PC-9 (cell line): ENCODE data around the gene TMPRSS9.

ENCODE experiments used
- CTCF ChIP-seq: fragments of 200-600 bp; sonication (generic); conservative IDR thresholded peaks from 2 replicates; pipeline ENCODE4 v1.6.1; 2017; ENCODE audit warnings: mixed run types, antibody characterized with exemption, mild to moderate bottlenecking, moderate library complexity
- EZH2 ChIP-seq: fragments of 200-600 bp; sonication (generic); IDR thresholded peaks from 2 replicates; pipeline ENCODE4 v1.8.0; 2017; ENCODE audit warnings: antibody characterized with exemption, low read depth

- TF ChIP-seq CTCF (no peak), EZH2 (no peak)
Observed at GRCh38 chr19:2461751-2462634, 101.9 kb downstream of the TMPRSS9 start.
